Trophoblast cell (in vitro differentiated cells and primary cell): ENCODE measurements around the gene METTL8.

ENCODE experiments used
- DNase-seq, 2 donors: peaks; one replicate each; pipeline ENCODE4 v3.0.0-alpha.2; 2016
- H2AFZ ChIP-seq: 2 replicates; pipeline ENCODE4 v1.6.1; 2013; ENCODE audit warnings: low read length, moderate library complexity, mild to moderate bottlenecking; ENCODE audit not compliant: insufficient read depth, poor library complexity
- H2AK5ac ChIP-seq: 2 replicates; pipeline ENCODE4 v1.6.1; 2013; ENCODE audit warnings: mild to moderate bottlenecking, low read length
- H2BK120ac ChIP-seq: 2 replicates; pipeline ENCODE4 v1.6.1; 2013; ENCODE audit warnings: low read length, mild to moderate bottlenecking, moderate library complexity; ENCODE audit not compliant: insufficient read depth, poor library complexity
- H2BK12ac ChIP-seq: 2 replicates; pipeline ENCODE4 v1.6.1; 2013; ENCODE audit warnings: mild to moderate bottlenecking, low read length, moderate library complexity
- H2BK5ac ChIP-seq: 2 replicates; pipeline ENCODE4 v1.6.1; 2013; ENCODE audit warnings: low read length, low read depth, moderate library complexity, mild to moderate bottlenecking; ENCODE audit not compliant: poor library complexity
- H3K14ac ChIP-seq: 2 replicates; pipeline ENCODE4 v1.6.1; 2013; ENCODE audit warnings: mild to moderate bottlenecking, low read length
- H3K18ac ChIP-seq: 2 replicates; pipeline ENCODE4 v1.6.1; 2013; ENCODE audit warnings: mild to moderate bottlenecking, low read length
- H3K23ac ChIP-seq: 2 replicates; pipeline ENCODE4 v1.6.1; 2013; ENCODE audit warnings: low read length
- H3K27ac ChIP-seq: 2 replicates; pipeline ENCODE4 v1.5.1; 2013; ENCODE audit warnings: low read depth, mild to moderate bottlenecking, inconsistent platforms, low read length, moderate library complexity
- H3K27me3 ChIP-seq: 2 replicates; pipeline ENCODE4 v1.6.1; 2013; ENCODE audit warnings: inconsistent platforms, mild to moderate bottlenecking, low read length, moderate library complexity; ENCODE audit not compliant: insufficient read depth
- H3K36me3 ChIP-seq, 2 experiments: 1 replicate in 1 of 2; 2 replicates in 1 of 2; pipeline ENCODE4 v1.6.1; 2013; ENCODE audit warnings: low read length in 2 of 2, mild to moderate bottlenecking in 2 of 2, moderate library complexity in 1 of 2; ENCODE audit not compliant: insufficient read depth in 2 of 2, control insufficient read depth in 1 of 2
- H3K4ac ChIP-seq: 2 replicates; pipeline ENCODE4 v1.6.1; 2013; ENCODE audit warnings: low read depth, mild to moderate bottlenecking, low read length, moderate library complexity
- H3K4me1 ChIP-seq, 2 experiments: 1 replicate in 1 of 2; 2 replicates in 1 of 2; pipeline ENCODE4 v1.6.1; 2013; ENCODE audit warnings: low read length in 2 of 2, mild to moderate bottlenecking in 2 of 2, moderate library complexity in 1 of 2; ENCODE audit not compliant: insufficient read depth in 2 of 2, control insufficient read depth in 1 of 2
- H3K4me2 ChIP-seq: 2 replicates; pipeline ENCODE4 v1.6.1; 2013; ENCODE audit warnings: inconsistent platforms, mild to moderate bottlenecking, low read length, moderate library complexity
- H3K4me3 ChIP-seq: 2 replicates; pipeline ENCODE4 v1.5.1; 2013; ENCODE audit warnings: mild to moderate bottlenecking, low read depth, low read length, inconsistent platforms
- H3K79me1 ChIP-seq: one replicate; pipeline ENCODE4 v1.6.1; 2013; ENCODE audit warnings: low read length
- H3K79me2 ChIP-seq: 2 replicates; pipeline ENCODE4 v1.6.1; 2013; ENCODE audit warnings: low read length, mild to moderate bottlenecking; ENCODE audit not compliant: control insufficient read depth, insufficient read depth, poor library complexity
- H3K9ac ChIP-seq: 2 replicates; pipeline ENCODE4 v1.6.1; 2013; ENCODE audit warnings: mild to moderate bottlenecking, low read length
- H3K9me3 ChIP-seq: 2 replicates; pipeline ENCODE4 v1.6.1; 2013; ENCODE audit warnings: low read depth, mild to moderate bottlenecking, control low read depth, inconsistent platforms, low read length; ENCODE audit not compliant: insufficient read depth
- H4K12ac ChIP-seq: 2 replicates; pipeline ENCODE4 v1.6.1; 2013; ENCODE audit warnings: low read depth, mild to moderate bottlenecking, low read length, moderate library complexity
- H4K8ac ChIP-seq: 2 replicates; pipeline ENCODE4 v1.6.1; 2013; ENCODE audit warnings: low read depth, mild to moderate bottlenecking, low read length, moderate library complexity
- H4K91ac ChIP-seq: one replicate; pipeline ENCODE4 v1.6.1; 2013; ENCODE audit warnings: low read depth, mild to moderate bottlenecking, low read length, moderate library complexity
- WGBS: extraction: QIAGEN DNeasy Blood & Tissue Kit; methylation state at CpG from one replicate; pipeline ENCODE4 v1.1.7; 2013; ENCODE audit warnings: missing lambda C conversion rate; ENCODE audit not compliant: insufficient read length, insufficient coverage; ENCODE audit errors: extremely low coverage; 5-methylcytosine and 5-hydroxymethylcytosine counted together

The METTL8 gene

GRCh38 chr2:171404261-171404660 lies 29.5 kb downstream of the METTL8 start:
- peaks cover under 1 to 2% of the 10 kb centered on the region in 2 experiments for H3K4me1 ChIP-seq
- H2AK5ac ChIP-seq: no peak overlapping the region
- peaks cover 0 to 3% of the 10 kb centered on the region in 2 experiments for H3K36me3 ChIP-seq
- no peak overlapping the region for H3K4me2 ChIP-seq
- peak; percentile 23 to 70 for DNase-seq
- H4K91ac ChIP-seq: no peak overlapping the region
- no peak overlapping the region for H2AFZ ChIP-seq
- WGBS: no CpG with 5 or more reads among the region's 5 CpGs
- no peak overlapping the region for H3K4ac ChIP-seq
- no peak overlapping the region for H2BK5ac ChIP-seq
- no peak overlapping the region for H3K4me3 ChIP-seq
- H3K9me3 ChIP-seq: no peaks in the 10 kb centered on the region
- no peak overlapping the region for H3K23ac ChIP-seq
- no peaks in the 10 kb centered on the region for H3K79me2 ChIP-seq
- no peaks in the 10 kb centered on the region for H3K79me1 ChIP-seq
- H2BK120ac ChIP-seq: no peak overlapping the region
- no peak overlapping the region for H3K27ac ChIP-seq
- H4K12ac ChIP-seq: no peak overlapping the region
- no peak overlapping the region for H3K9ac ChIP-seq
- H3K27me3 ChIP-seq: no peaks in the 10 kb centered on the region
- no peak overlapping the region for H4K8ac ChIP-seq
- no peak overlapping the region for H3K14ac ChIP-seq
- H3K18ac ChIP-seq: no peak overlapping the region
- H2BK12ac ChIP-seq: no peak overlapping the region

- no CpG with 5 or more reads among the region's 4 CpGs for WGBS
- no peak overlapping the region for H3K27ac ChIP-seq
- no peak overlapping the region for H4K12ac ChIP-seq
Measured at GRCh38 chr2:171402906-171403580, 30.7 kb downstream of the METTL8 start.

GRCh38 chr2:171401947-171402346 lies 31.8 kb downstream of the METTL8 start:
- Histone ChIP-seq H4K91ac (no peak overlapping the region), H4K8ac (no peak overlapping the region), H2BK5ac (no peak overlapping the region), H3K36me3 (no peaks in the 10 kb centered on the region), H4K12ac (no peak overlapping the region), H3K79me1 (no peaks in the 10 kb centered on the region), H3K9ac (no peak overlapping the region), H3K4ac (no peak overlapping the region), H2AFZ (no peak overlapping the region), H3K27ac (no peak overlapping the region), H3K9me3 (no peaks in the 10 kb centered on the region), H3K23ac (no peak overlapping the region), H3K18ac (no peak overlapping the region), H3K27me3 (no peaks in the 10 kb centered on the region), H2BK12ac (no peak overlapping the region), H3K4me2 (no peak overlapping the region), H2BK120ac (no peak overlapping the region), H3K14ac (no peak overlapping the region), H3K4me1 (peaks cover 0 to 2% of the 10 kb centered on the region in 2 experiments), H3K79me2 (no peaks in the 10 kb centered on the region), H3K4me3 (no peak overlapping the region), H2AK5ac (no peak overlapping the region)
- no peak for DNase-seq
- WGBS: no CpG with 5 or more reads among the region's 1 CpG

More at GRCh38 chr2:171402906-171403580, 30.7 kb downstream of the METTL8 start:
- H3K18ac ChIP-seq: no peak overlapping the region
- H2AK5ac ChIP-seq: no peak overlapping the region
- H3K23ac ChIP-seq: no peak overlapping the region
- no peaks in the 10 kb centered on the region for H3K9me3 ChIP-seq
- H3K36me3 ChIP-seq: no peaks in the 10 kb centered on the region
- no peak for DNase-seq
- H4K91ac ChIP-seq: no peak overlapping the region
- no peaks in the 10 kb centered on the region for H3K79me1 ChIP-seq
- H2BK5ac ChIP-seq: no peak overlapping the region
- no peak overlapping the region for H3K4ac ChIP-seq
- H3K9ac ChIP-seq: no peak overlapping the region
- no peak overlapping the region for H3K4me2 ChIP-seq
- H2BK12ac ChIP-seq: no peak overlapping the region
- no peak overlapping the region for H4K8ac ChIP-seq
- no peak overlapping the region for H3K4me3 ChIP-seq
- H3K14ac ChIP-seq: no peak overlapping the region
- no peaks in the 10 kb centered on the region for H3K27me3 ChIP-seq
- H3K79me2 ChIP-seq: no peaks in the 10 kb centered on the region
- H2AFZ ChIP-seq: no peak overlapping the region
- no peak overlapping the region for H2BK120ac ChIP-seq
- peaks cover 0 to 2% of the 10 kb centered on the region in 2 experiments for H3K4me1 ChIP-seq

GRCh38 chr2:171400395-171400794 lies 33.4 kb downstream of the METTL8 start:
- Histone ChIP-seq H3K79me1 (no peaks in the 10 kb centered on the region), H2BK5ac (no peak overlapping the region), H3K18ac (no peak overlapping the region), H3K9me3 (no peaks in the 10 kb centered on the region), H4K91ac (no peak overlapping the region), H3K79me2 (no peaks in the 10 kb centered on the region), H2AK5ac (no peak overlapping the region), H3K4me2 (no peak overlapping the region), H2BK12ac (no peak overlapping the region), H4K8ac (no peak overlapping the region), H3K4me3 (no peak overlapping the region), H3K9ac (no peak overlapping the region), H2AFZ (no peak overlapping the region), H3K36me3 (no peaks in the 10 kb centered on the region), H3K27ac (no peak overlapping the region), H3K23ac (no peak overlapping the region), H3K14ac (no peak overlapping the region), H3K27me3 (no peaks in the 10 kb centered on the region), H4K12ac (no peak overlapping the region), H3K4ac (no peak overlapping the region), H2BK120ac (no peak overlapping the region), H3K4me1 (peaks cover 0 to 2% of the 10 kb centered on the region in 2 experiments)
- no peak for DNase-seq
- no CpG with 5 or more reads among the region's 3 CpGs for WGBS
